HG03469 (cell line): Measurements from ENCODE around the gene GRB2.
"Not testable (repeated sequence)": the region's sequence is repeated elsewhere in the genome, so short reads cannot be mapped to it uniquely, and the experiment has no call there.

Source experiments
- ATAC-seq: cut with Tn5 transposase; IDR thresholded peaks from one replicate; pipeline ENCODE4 v1.9.1; 2021; ENCODE audit warnings: mild to moderate bottlenecking, moderate library complexity, moderate number of reproducible peaks; ENCODE audit not compliant: unreplicated experiment

The GRB2 gene

DNA sequence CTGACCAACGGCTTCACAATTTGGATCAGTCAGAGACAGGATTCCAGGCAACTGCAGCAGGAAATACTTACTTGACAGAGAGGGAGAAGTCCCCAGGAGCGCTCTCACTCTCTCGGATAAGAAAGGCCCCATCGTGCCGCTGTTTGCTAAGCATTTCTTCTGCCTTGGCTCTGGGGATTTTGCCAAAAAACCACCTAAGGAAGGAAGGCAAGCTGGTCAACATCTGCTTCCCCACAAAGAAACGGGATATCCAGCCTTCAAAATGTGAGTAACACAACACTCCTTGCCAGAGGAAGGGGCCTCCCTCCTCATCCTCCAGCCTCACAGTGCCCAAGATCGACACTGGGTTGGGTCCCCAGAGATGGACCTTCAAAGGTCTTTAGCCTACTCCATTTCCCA is 79.7 kb downstream of the GRB2 start:
- no peak for ATAC-seq

DNA sequence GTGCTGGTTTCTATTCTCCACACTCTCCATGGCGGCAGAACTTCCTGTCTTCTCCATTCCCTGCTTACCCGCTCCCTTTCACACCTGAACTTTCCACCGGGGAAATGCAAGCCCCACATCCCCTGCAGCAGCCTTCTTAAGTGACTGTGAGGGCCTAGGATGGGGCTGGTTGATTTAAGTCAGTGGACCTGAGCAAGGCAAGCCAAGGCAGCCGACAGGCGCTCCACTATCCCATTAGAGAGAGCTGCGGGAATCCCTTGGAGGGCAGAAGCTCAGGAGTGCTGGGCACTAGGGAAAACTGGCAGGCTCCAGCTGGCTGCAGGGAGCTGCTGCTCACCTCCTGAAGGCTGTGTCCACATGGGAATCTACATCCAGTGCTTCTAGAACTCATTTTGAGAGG is 80.1 kb downstream of the GRB2 start:
- ATAC-seq = no peak

DNA sequence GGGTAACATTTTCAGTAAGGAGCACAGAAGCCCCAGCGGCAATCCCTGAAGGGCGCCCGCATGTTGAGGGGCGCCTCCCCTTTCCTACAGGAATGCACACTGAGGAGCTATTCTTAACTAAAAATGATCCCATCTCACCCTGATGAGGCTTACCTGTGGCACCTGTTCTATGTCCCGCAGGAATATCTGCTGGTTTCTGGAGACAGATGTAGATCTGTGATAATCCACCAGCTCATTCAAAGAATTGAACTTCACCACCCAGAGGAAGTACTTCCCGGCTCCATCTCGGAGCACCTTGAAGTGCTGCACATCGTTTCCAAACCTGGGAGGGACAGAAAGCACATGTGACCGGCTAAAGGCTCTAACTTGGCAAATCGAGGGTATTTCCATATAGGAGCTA is 84.0 kb downstream of the GRB2 start:
- ATAC-seq = no peak

DNA sequence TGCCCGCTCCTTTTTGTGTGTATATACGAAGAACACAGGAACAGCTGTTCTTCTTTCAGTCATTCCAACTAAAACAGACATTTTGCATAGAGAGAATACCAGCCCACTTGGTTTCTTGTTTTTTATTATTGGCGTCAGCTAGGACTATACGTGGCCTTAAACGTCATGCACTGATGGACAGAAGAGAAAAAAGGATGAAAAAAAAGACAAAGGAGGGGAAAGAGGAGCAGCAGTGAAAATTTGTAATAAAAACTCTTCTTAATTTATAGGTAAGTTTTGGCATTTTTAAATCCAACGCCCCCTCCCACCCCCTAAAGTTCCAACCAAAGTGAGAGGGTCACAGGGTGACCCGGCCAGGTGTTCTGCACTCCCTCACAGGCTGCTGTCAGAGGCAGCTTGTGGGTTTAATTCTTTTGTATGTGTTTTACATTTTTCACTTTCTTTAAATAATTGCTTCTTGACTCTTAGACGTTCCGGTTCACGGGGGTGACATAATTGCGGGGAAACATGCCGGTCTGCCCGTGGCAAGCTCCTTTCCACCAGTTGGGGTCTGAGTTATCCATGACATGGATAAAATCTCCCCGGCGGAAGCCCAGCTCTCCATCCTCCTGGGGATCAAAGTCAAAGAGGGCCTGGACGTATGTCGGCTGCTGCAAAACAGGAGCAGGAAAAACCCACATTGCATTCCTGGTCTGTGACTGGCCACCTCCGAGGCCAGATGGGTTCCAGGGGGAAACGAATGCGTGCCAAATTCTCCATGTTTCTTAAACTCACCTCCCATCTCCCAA is 85.4 kb downstream of the GRB2 start:
- ATAC-seq = no peak

DNA sequence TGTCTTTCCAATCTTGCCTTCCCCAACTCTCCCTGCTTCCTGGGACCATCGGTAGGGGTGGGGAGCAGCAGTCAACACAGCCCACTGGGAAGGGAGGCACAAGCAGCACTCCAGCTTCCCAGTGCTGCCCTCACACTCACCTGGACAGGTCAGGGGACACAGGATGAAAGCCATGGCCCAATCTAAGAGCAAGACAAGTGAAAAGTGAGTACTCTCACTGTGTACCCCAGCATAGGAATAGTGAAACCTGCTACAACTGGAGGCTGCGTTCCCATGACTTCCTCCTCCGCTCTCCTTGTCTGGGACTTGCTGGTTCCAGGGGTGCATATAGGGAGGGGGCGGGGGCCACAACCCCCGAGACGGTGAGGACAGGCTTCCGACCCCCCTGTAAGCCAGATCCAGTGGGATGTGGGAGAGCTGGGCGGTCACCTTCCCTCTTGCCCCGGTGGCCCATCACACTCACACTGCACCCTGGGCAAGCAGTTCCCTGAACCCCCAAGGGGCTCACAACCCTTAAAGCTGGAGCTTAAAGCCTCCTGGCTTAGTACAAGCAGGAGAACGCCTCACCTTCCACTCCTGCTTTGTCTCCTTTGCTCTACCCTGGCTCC is 86.8 kb downstream of the GRB2 start:
- ATAC-seq = no peak

DNA sequence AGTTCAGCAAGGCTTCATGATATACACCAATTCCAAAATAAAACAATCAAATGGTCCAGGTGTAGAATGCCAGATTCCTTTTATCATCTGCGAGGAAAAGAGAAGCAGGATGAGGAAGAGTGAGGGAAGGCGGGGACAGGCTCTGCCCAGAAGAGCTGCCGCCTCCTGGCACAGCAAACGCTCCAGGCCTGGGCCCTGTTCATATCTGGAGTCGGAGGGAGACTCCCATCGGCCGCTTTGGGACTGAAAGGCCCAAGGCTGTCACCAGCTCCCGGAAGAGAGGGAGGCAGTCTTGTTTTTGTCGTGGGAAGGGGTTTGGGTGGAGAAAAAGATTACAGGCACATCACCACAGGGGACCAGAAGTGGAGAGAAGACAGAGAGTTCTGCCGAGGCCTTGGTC is 87.3 kb downstream of the GRB2 start:
- ATAC-seq = no peak

DNA sequence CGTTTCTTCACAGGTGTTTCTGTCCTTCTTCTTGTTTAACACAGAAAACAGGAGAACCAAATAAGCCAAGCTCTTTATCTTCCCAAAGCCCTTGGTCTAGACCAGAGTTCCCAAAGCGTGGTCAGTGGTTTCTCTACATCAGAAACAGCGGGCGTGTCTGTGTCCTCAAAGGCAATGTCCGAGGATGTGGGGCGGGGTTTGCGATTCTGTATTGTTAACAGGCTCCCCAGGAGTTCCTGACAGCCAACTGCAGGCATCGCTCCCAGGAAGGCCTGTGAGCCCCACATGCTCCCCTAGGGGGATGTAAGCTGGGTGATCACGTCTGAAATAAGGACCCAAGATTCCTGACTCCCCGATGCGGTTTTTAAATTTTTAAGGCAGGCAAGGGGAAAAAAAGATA is 87.8 kb downstream of the GRB2 start:
- no peak for ATAC-seq

DNA sequence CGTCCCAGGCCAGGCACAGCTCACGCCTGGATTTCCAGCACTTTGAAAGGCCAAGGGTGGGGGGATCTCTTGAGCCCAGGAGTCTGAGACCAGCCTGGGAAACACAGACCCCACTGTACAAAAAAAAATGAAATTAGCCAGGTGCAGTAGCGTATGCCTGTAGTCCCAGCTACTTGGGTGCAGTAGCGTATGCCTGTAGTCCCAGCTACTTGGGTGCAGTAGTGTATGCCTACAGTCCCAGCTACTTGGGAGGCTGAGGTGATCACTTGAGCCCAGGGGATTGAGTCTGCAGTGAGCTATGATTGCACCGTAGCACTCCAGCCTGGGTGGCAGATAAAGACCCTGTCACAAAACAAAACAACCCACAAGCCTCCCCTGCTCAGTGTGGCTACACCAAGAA is 89.2 kb downstream of the GRB2 start:
- no peak for ATAC-seq

DNA sequence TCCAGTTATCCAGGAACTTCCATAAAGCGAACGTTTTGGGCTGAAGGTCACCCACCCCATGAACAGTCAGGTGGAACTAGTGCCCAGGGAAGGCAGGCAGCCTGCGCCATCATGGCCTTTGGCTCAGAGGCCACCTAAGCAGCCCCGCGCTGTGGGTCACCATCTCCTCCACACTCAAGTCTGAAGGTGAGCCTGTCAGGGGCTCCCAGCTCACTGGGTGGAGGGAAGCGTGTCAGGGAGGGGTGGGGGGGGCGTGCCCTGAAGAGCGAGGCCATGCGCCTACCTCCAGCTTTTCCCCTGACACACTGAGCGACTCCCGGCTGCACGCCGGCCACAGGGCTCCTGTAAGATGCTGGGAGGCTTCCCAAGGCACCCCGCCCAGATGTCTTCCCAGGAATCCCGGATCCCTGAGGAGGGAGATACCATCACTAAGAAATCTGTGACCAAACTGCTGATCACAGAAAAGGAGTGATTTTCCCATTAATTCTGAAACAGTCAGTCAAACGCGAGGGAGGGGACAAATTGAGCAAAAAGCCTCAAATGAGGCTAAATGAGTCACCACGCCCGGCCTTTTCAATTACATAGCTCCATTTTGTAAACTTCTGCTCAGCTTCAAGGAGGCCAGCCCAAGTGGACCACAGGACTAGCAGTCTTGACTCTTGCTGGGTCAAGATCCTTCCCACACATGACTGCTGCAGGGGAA is 89.8 kb downstream of the GRB2 start:
- ATAC-seq = no peak

DNA sequence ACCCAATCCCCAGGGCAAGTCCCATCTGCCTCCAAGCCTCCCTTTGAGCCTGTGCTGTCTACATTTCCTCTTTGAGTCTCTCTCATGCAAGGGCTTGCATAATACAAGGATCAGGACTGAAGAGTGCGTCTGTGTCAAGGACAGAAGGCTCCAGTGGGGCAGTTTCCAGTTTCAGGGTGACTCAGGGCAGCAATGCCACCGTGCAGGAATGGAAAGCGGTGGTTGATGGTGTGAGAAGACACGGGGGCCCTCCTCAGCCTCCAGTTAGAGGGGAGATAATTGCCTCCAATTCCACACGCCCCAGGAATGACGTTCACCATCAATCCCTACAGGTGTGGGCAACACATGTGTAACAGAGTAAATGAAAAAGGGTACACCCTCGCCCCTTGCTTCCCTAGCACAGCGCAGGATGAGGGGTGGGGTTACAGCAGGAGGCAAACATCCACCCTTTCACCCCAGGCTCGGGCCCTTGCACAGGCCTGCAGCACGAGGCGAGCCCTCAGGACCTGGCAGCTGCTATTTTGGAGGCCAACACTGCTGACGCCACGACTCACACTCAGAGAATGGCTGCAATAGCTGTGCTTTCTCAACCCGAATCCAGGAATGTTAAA is 91.4 kb downstream of the GRB2 start:
- ATAC-seq = no peak

DNA sequence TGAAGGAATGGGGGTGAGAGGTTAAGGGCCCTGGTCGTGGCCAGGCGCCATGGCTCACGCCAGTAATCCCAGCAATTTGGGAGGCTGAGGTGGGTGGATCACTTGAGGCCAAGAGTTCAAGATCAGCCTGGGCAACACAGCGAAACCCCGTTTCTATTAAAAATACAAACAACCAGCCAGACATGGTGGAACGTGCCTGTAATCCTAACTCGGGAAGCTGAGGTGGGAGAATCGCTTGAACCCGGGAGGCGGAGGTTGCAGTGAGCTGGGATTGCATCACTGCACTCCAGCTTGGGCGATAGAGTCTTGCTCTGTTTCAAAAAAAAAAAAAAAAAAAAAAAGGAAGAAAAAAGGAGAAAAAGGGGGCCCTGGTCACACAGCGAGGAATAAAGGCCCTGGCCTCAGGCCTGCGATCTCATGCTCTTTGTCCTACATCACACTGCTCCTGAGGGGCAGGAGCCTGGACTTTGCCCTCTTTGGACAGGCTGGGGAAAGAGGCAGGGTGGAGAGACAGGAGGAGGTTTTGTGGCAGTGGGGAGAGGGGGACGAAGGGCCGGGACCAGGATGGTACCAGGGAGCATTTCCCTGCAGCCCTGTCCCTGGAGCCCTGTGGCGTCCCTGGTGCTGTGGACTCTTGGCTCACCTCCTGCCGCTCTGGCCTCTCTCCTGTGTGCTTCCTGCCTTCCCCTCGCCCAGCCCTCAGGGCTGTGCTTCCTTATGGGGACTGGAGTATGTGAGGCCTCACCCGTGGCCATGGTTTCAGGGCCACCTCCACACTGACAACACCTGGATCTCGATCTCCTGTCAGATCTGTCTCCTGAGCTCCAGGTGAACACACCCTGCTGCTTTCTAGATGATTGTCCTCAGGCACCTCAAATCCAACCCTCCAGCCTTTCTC is 96.5 kb downstream of the GRB2 start:
- ATAC-seq = no peak

DNA sequence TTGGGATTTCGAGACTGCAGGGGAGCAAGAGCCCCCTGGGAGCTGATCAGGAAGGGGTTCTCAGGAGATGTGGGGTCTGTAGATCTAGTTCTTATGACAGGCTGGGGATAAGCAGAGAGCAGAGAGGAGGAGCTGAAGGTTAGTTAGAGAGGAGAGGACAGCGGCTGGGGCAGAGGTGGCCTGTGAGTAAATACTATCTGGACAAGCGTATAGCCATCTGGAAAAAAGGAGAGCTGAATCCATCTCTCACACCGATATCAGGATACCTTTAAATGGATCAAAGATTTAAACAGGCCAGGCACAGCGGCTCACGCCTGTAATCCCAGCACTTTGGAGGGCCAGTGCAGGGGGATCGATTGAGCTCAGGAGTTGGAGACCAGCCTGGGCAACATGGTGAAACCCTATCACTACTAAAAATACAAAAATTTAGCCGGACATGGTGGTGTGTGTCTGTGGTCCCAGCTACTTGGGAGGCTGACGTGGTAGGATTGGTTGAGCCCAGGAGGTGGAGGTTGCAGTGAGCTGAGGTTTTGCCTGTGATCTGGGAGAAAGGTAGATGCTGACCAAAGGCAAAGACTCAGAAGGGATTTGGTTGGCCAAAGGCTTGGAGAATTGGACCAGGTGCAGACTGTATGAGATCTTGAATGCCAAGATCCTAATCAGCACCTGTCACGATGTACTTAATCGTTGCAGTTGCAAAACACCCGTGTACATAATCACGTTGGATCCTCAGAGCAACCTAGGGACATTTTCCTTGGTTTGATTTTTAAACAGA is 97.3 kb downstream of the GRB2 start:
- no peak for ATAC-seq

DNA sequence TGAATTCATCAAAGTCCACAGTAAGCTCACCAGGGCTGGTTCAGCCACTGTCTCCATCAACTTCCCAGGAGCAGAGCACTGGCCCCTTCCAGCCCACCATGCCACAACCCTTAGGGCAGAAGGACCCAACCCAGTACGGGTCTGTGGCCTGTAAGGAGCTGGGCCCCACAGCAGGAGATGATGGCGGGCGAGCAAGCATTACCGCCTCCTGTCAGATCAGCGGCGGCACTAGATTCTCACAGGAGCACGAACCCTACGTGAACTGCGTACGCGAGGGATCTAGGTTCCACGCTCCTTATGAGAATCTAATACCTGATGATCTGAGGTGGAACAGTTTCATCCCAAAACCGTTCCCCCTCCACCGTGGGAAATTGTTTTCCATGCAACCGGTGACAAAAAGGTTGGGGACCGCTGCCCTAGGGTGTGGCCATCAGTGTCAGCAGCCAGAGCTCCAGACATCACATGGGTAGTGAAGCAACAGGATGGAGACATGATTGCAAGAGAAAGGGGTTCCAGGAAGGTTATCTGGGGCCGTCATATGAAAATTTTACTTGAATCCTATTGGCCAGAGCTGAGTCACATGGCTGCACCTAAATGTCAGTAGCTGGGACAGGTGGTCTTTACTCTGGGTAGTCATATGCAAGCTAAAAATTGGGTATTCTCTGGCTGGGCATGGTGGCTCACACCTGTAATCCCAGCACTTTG is 103.8 kb downstream of the GRB2 start:
- no peak for ATAC-seq

DNA sequence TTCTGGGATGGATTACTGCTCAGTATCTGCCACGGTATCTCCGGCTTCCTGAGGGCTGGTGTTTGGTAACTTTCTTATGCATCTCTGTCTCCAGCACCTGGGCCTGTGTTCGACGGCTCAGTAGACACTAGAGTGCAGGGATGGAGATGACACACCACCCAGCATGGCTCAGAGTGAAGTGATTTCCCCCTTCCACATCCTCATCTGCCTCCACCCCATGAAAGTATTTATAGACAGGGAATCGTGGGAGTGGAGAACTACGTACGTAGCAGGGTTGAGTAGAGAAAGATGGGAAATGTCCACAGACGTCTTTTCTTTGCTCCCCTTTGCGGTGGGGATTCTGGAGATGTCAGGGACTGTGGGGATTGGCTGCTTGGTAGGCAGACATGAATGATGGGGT is 104.4 kb downstream of the GRB2 start:
- ATAC-seq = no peak

DNA sequence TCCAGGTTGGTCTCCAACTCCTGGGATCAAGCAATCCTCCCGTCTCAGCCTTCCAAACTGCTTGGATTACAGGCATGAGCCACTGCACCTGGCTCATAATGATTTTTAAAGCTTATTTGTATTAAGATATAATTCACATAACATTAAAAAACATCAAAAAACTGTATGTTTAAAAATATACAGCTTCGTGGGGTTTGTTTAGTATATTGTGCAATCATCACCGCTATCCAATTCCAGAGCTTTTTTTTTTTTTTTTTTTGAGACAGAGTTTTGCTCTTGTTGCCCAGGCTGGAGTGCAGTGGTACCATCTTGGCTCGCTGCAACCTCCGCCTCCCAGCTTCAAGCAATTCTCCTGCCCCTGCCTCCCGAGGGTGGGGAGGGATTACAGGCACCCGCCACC is 105.2 kb downstream of the GRB2 start:
- ATAC-seq = no peak

DNA sequence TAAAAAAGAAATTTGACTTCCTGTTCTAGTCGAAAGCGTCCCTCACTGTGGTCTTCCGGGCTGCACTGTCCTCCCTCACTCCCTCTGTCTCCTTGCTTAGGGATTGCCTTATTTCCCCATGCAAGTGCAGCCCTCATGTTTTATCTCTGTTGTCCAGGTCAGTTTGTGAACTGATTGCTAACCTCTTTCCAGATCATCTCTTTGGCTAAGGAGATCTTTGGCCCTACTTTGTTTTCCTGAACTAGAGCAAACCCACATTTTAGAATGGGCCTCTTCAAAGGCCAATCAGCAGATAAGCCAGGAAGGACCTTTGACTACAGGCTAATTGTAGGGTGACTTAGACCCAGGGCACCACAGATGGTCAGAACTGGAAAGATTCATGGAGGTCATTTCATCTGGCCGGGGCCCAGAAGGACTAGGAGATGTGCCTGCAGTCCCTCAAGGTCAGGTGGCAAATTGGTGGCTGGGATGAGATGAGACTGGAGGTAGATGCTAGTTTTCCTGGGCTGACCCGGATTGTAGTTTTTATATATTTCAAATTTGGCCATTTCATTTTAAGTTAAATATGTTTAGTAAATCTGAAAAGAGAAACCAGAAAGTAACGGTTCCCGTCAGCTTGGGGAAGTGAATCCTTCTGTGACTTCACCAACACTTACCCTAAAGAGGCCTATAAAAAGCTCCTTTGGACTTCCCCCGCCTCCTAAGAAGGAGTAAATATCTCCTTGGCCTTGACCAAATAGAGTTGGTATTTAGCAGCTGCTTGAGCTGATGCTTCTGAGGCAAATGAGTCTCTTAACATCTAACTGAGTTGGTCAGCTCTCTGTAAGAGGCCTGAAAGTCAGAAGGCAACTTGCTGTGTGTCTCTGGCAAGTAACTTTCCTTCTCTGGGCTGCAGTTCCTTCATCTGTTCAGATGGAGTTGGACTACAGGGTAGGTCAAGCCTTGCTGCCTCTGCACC is 110.0 kb downstream of the GRB2 start:
- peak; percentile 40 for ATAC-seq

DNA sequence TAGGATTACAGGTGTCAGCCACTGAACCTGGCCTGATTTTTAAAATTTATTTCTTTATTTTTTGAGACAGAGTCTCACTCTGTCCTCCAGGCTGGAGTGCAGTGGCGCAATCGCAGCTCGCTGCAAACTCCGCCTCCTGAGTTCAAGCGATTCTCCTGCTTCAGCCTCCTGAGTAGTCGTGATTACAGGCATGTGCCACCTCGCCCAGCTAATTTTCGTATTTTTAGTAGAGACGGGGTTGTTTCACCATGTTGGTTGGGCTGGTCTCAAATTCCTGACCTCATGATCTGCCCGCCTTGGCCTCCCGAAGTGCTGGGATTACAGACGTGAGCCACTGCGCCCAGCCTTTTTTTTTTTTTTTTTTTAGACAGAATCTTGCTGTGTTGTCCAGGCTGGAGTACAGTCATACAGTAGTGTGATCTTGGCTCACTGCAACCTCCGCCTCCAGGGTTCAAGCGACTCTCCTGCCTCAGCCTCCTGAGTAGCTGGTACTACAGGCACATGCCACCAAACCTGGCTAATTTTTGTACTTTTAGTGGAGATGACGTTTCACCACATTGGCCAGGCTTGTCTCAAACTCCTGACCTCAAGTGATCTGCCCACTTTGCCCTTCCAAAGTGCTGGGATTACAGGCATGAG is 112.5 kb downstream of the GRB2 start:
- not testable (repeated sequence) for ATAC-seq
